T-cell (primary cell): ENCODE results near the gene BANF2. TPM values are rescaled to one million over a fixed set of nuclear protein-coding genes. Genes with fewer than 3 reads are reported as not detected.

Experiments
- ATAC-seq, 4 experiments: fragments of 200-7000 bp in 3 of 4; fragments of 150-1000 bp in 1 of 4; cut with Tn5 transposase; replicated peaks in 1 of 4; 1 replicate in 3 of 4; 2 replicates in 1 of 4; pipeline ENCODE4 v1.10.0; 2021; ENCODE audit warnings: moderate library complexity in 3 of 4, mild to moderate bottlenecking in 2 of 4, moderate number of reproducible peaks in 1 of 4
- CTCF ChIA-PET, 2 donors: fragments of 300-600 bp; sonication (Branson Sonifier 250); formaldehyde crosslinking; loops; one replicate each; lab custom pipeline; 2022; ENCODE audit warnings: antibody characterized with exemption in 2 of 2; lab: Charles Lee
- POLR2A ChIA-PET, 2 donors: fragments of 300-600 bp; sonication (Branson Sonifier 250); formaldehyde crosslinking; loops; one replicate each; lab custom pipeline; 2022; ENCODE audit warnings: antibody characterized with exemption in 2 of 2; lab: Charles Lee
- DNase-seq, 35 experiments: peaks; one replicate each; pipeline versions ENCODE4 v3.0.0 to v3.0.0-alpha.2; 2013 to 2023
- H3K27ac ChIP-seq: one replicate; pipeline ENCODE4 v1.5.1; 2013; ENCODE audit warnings: low read length
- H3K27me3 ChIP-seq, 2 experiments: replicated peaks in 1 of 2; 1 replicate in 1 of 2; 2 replicates in 1 of 2; pipeline versions ENCODE4 v1.6.1 to v1.7.0; 2013; ENCODE audit warnings: low read length in 1 of 2, mixed read lengths in 1 of 2; ENCODE audit not compliant: control insufficient read depth in 2 of 2, insufficient read depth in 2 of 2; ENCODE audit errors: extremely low read depth in 1 of 2
- H3K36me3 ChIP-seq, 2 donors: 1 replicate in 1 of 2; 2 replicates in 1 of 2; pipeline versions ENCODE4 v1.6.1 to v1.7.0; 2013; ENCODE audit warnings: low read length in 1 of 2; ENCODE audit not compliant: control insufficient read depth in 2 of 2, insufficient read depth in 1 of 2; ENCODE audit errors: extremely low read depth in 1 of 2
- H3K4me1 ChIP-seq, 2 experiments: 1 replicate in 1 of 2; 2 replicates in 1 of 2; pipeline versions ENCODE4 v1.6.1 to v1.7.0; 2013; ENCODE audit warnings: low read length in 2 of 2, mixed read lengths in 1 of 2; ENCODE audit not compliant: insufficient read depth in 2 of 2, control insufficient read depth in 1 of 2; ENCODE audit errors: extremely low read depth in 1 of 2
- H3K4me3 ChIP-seq, 2 donors: 1 replicate in 1 of 2; 2 replicates in 1 of 2; pipeline versions ENCODE4 v1.5.1 to v1.7.0; 2013; ENCODE audit warnings: mild to moderate bottlenecking in 2 of 2, low read length in 1 of 2, moderate library complexity in 1 of 2; ENCODE audit not compliant: control insufficient read depth in 1 of 2; ENCODE audit errors: extremely low read depth in 1 of 2
- H3K9me3 ChIP-seq: 2 replicates; pipeline ENCODE4 v1.7.0; 2013
- H3K27ac Mint-ChIP-seq, 2 donors: one replicate each; pipeline ENCODE4 v1.8.0; 2020 to 2021; ENCODE audit warnings: mild to moderate bottlenecking in 2 of 2, mixed read lengths in 2 of 2
- H3K27me3 Mint-ChIP-seq, 2 donors: one replicate each; pipeline ENCODE4 v1.8.0; 2021 to 2022; ENCODE audit warnings: mixed read lengths in 2 of 2
- H3K36me3 Mint-ChIP-seq: one replicate; pipeline ENCODE4 v1.8.0; 2021; ENCODE audit warnings: mixed read lengths
- H3K4me1 Mint-ChIP-seq, 3 donors: one replicate each; pipeline ENCODE4 v1.8.0; 2020 to 2022; ENCODE audit warnings: mixed read lengths in 3 of 3, mild to moderate bottlenecking in 1 of 3
- H3K4me3 Mint-ChIP-seq, 3 donors: one replicate each; pipeline ENCODE4 v1.8.0; 2020 to 2022; ENCODE audit warnings: mild to moderate bottlenecking in 3 of 3, mixed read lengths in 3 of 3, moderate library complexity in 3 of 3
- H3K9me3 Mint-ChIP-seq, 3 donors: one replicate each; pipeline ENCODE4 v1.8.0; 2020 to 2022; ENCODE audit warnings: mixed read lengths in 3 of 3
- WGBS: methylation state at CpG from one replicate; pipeline ENCODE4 v1.1.5; 2013; ENCODE audit warnings: missing lambda C conversion rate; ENCODE audit not compliant: insufficient coverage; 5-methylcytosine and 5-hydroxymethylcytosine counted together
- total RNA-seq, 35 experiments: library from RNA in 6 of 35; stranded (reverse) in 6 of 35; fragments of 120-200 nt in 1 of 35; gene quantifications; one replicate each; pipeline versions ENCODE4 v1.2.1 to v1.2.4 and lab custom pipeline; 2013 to 2026

BANF2 gene
- total RNA-seq, 5 donors from 2014 or later (not counting 1 experiment from before 2014, with no cell fraction given): not detected

GRCh38 chr20:17757496-17757895 lies 57.7 kb downstream of the BANF2 start:
- ATAC-seq (no peak), DNase-seq (no peak)
- POLR2A ChIA-PET: no interaction called here
- H3K4me3 Mint-ChIP-seq: no peak overlapping the region
- H3K4me3 ChIP-seq: no peak overlapping the region
- peaks cover 5 to 11% (median 11%) of the 10 kb centered on the region in 3 donors for H3K9me3 Mint-ChIP-seq
- H3K27ac Mint-ChIP-seq: no peak overlapping the region
- H3K4me1 ChIP-seq: no peaks in the 10 kb centered on the region
- WGBS: 100% methylated on average over 1 of the region's 2 CpGs
- H3K36me3 Mint-ChIP-seq: no peaks in the 10 kb centered on the region
- no peaks in the 10 kb centered on the region for H3K4me1 Mint-ChIP-seq
- H3K9me3 ChIP-seq: no peaks in the 10 kb centered on the region
- peaks cover 0 to 5% of the 10 kb centered on the region in 2 experiments for H3K27me3 ChIP-seq
- peaks cover 14% of the 10 kb centered on the region in 2 donors for H3K27me3 Mint-ChIP-seq
- H3K27ac ChIP-seq: no peak overlapping the region
- no peaks in the 10 kb centered on the region for H3K36me3 ChIP-seq
- CTCF ChIA-PET: no interaction called here

- H3K4me1 Mint-ChIP-seq: no peaks in the 10 kb centered on the region
- Histone ChIP-seq H3K27me3 (peaks cover 0 to 6% of the 10 kb centered on the region in 2 experiments), H3K4me3 (no peak overlapping the region), H3K9me3 (no peaks in the 10 kb centered on the region), H3K27ac (no peak overlapping the region), H3K4me1 (no peaks in the 10 kb centered on the region), H3K36me3 (no peaks in the 10 kb centered on the region)
- DNase-seq (no peak), ATAC-seq (no peak)
- no peaks in the 10 kb centered on the region for H3K36me3 Mint-ChIP-seq
- ChIA-PET POLR2A (no interaction called here), CTCF (interaction anchor here in 1 of 2 donors (0.6 kb wide), 1 partner anchor 689 kb away, joined by 3 read pairs; no protein-coding TSS in a partner anchor)
- H3K4me3 Mint-ChIP-seq: no peak overlapping the region
- H3K27ac Mint-ChIP-seq: no peak overlapping the region
- H3K27me3 Mint-ChIP-seq: peaks cover 14% of the 10 kb centered on the region in 2 donors
- H3K9me3 Mint-ChIP-seq: peaks cover 5 to 11% (median 11%) of the 10 kb centered on the region in 3 donors
- 97% methylated on average over 3 of the region's 3 CpGs for WGBS
Observed at GRCh38 chr20:17758010-17758409, 58.2 kb downstream of the BANF2 start.

- POLR2A ChIA-PET: no interaction called here
- Mint-ChIP-seq H3K36me3 (no peaks in the 10 kb centered on the region), H3K4me1 (no peaks in the 10 kb centered on the region), H3K27me3 (peaks cover 12 to 14% of the 10 kb centered on the region in 2 donors), H3K4me3 (no peak overlapping the region), H3K27ac (no peak overlapping the region), H3K9me3 (peaks cover 5 to 11% (median 11%) of the 10 kb centered on the region in 3 donors)
- peaks cover 0 to 6% of the 10 kb centered on the region in 2 experiments for H3K27me3 ChIP-seq
- ATAC-seq (no peak), DNase-seq (no peak)
- H3K27ac ChIP-seq: no peak overlapping the region
- 60% methylated on average over 1 of the region's 1 CpG for WGBS
- no peak overlapping the region for H3K4me3 ChIP-seq
- CTCF ChIA-PET: interaction anchor here in 1 of 2 donors (0.6 kb wide), 1 partner anchor 689 kb away, joined by 3 read pairs; no protein-coding TSS in a partner anchor
- no peaks in the 10 kb centered on the region for H3K9me3 ChIP-seq
- no peaks in the 10 kb centered on the region for H3K36me3 ChIP-seq
- no peaks in the 10 kb centered on the region for H3K4me1 ChIP-seq
Observed at GRCh38 chr20:17758512-17758911, 58.7 kb downstream of the BANF2 start.

- ATAC-seq: no peak
- H3K4me1 Mint-ChIP-seq: no peaks in the 10 kb centered on the region
- Histone ChIP-seq H3K36me3 (no peaks in the 10 kb centered on the region), H3K27me3 (peaks cover 0 to 7% of the 10 kb centered on the region in 2 experiments), H3K27ac (no peak overlapping the region), H3K9me3 (no peaks in the 10 kb centered on the region), H3K4me1 (no peaks in the 10 kb centered on the region), H3K4me3 (no peak overlapping the region)
- ChIA-PET CTCF (no interaction called here), POLR2A (no interaction called here)
- H3K4me3 Mint-ChIP-seq: no peak overlapping the region
- H3K36me3 Mint-ChIP-seq: no peaks in the 10 kb centered on the region
- no peak for DNase-seq
- H3K27ac Mint-ChIP-seq: no peak overlapping the region
- H3K27me3 Mint-ChIP-seq: peaks cover 4 to 12% of the 10 kb centered on the region in 2 donors
- 91% methylated on average over 1 of the region's 1 CpG for WGBS
- peaks cover 5 to 11% (median 11%) of the 10 kb centered on the region in 3 donors for H3K9me3 Mint-ChIP-seq
Observed at GRCh38 chr20:17759449-17759848, 59.7 kb downstream of the BANF2 start.

- H3K36me3 Mint-ChIP-seq: no peaks in the 10 kb centered on the region
- no peaks in the 10 kb centered on the region for H3K36me3 ChIP-seq
- H3K4me3 Mint-ChIP-seq: no peak overlapping the region
- DNase-seq (no peak), ATAC-seq (no peak)
- H3K27me3 Mint-ChIP-seq: peaks cover 0 to 5% of the 10 kb centered on the region in 2 donors
- ChIA-PET CTCF (no interaction called here), POLR2A (no interaction called here)
- WGBS: 88% methylated on average over 2 of the region's 3 CpGs
- H3K9me3 ChIP-seq: no peaks in the 10 kb centered on the region
- no peaks in the 10 kb centered on the region for H3K4me1 ChIP-seq
- no peak overlapping the region for H3K4me3 ChIP-seq
- no peaks in the 10 kb centered on the region for H3K4me1 Mint-ChIP-seq
- H3K27me3 ChIP-seq: peaks cover 0 to 21% of the 10 kb centered on the region in 2 experiments
- no peak overlapping the region for H3K27ac Mint-ChIP-seq
- H3K27ac ChIP-seq: no peak overlapping the region
- peaks cover 5 to 11% (median 11%) of the 10 kb centered on the region in 3 donors for H3K9me3 Mint-ChIP-seq
Observed at GRCh38 chr20:17761604-17762003, 61.8 kb downstream of the BANF2 start.

- Histone ChIP-seq H3K4me3 (no peak overlapping the region), H3K27me3 (peaks cover 0 to 23% of the 10 kb centered on the region in 2 experiments), H3K27ac (no peak overlapping the region), H3K9me3 (no peaks in the 10 kb centered on the region), H3K36me3 (no peaks in the 10 kb centered on the region), H3K4me1 (no peaks in the 10 kb centered on the region)
- Mint-ChIP-seq H3K4me1 (no peaks in the 10 kb centered on the region), H3K36me3 (no peaks in the 10 kb centered on the region), H3K4me3 (no peak overlapping the region), H3K27me3 (peaks cover 0 to 5% of the 10 kb centered on the region in 2 donors), H3K9me3 (peaks cover 5 to 11% (median 11%) of the 10 kb centered on the region in 3 donors), H3K27ac (no peak overlapping the region)
- ChIA-PET POLR2A (no interaction called here), CTCF (no interaction called here)
- ATAC-seq: no peak
- no peak for DNase-seq
- WGBS: no CpG with 5 or more reads among the region's 7 CpGs
Observed at GRCh38 chr20:17762243-17762872, 62.6 kb downstream of the BANF2 start.
